Trophoblast cell (in vitro differentiated cells and primary cell): ENCODE results near the gene HBD.

ENCODE experiments used
- DNase-seq, 2 donors: peaks; one replicate each; pipeline ENCODE4 v3.0.0-alpha.2; 2016
- H2AFZ ChIP-seq: 2 replicates; pipeline ENCODE4 v1.6.1; 2013; ENCODE audit warnings: low read length, moderate library complexity, mild to moderate bottlenecking; ENCODE audit not compliant: insufficient read depth, poor library complexity
- H2AK5ac ChIP-seq: 2 replicates; pipeline ENCODE4 v1.6.1; 2013; ENCODE audit warnings: mild to moderate bottlenecking, low read length
- H2BK120ac ChIP-seq: 2 replicates; pipeline ENCODE4 v1.6.1; 2013; ENCODE audit warnings: low read length, mild to moderate bottlenecking, moderate library complexity; ENCODE audit not compliant: insufficient read depth, poor library complexity
- H2BK12ac ChIP-seq: 2 replicates; pipeline ENCODE4 v1.6.1; 2013; ENCODE audit warnings: mild to moderate bottlenecking, low read length, moderate library complexity
- H2BK5ac ChIP-seq: 2 replicates; pipeline ENCODE4 v1.6.1; 2013; ENCODE audit warnings: low read length, low read depth, moderate library complexity, mild to moderate bottlenecking; ENCODE audit not compliant: poor library complexity
- H3K14ac ChIP-seq: 2 replicates; pipeline ENCODE4 v1.6.1; 2013; ENCODE audit warnings: mild to moderate bottlenecking, low read length
- H3K18ac ChIP-seq: 2 replicates; pipeline ENCODE4 v1.6.1; 2013; ENCODE audit warnings: mild to moderate bottlenecking, low read length
- H3K23ac ChIP-seq: 2 replicates; pipeline ENCODE4 v1.6.1; 2013; ENCODE audit warnings: low read length
- H3K27ac ChIP-seq: 2 replicates; pipeline ENCODE4 v1.5.1; 2013; ENCODE audit warnings: low read depth, mild to moderate bottlenecking, inconsistent platforms, low read length, moderate library complexity
- H3K27me3 ChIP-seq: 2 replicates; pipeline ENCODE4 v1.6.1; 2013; ENCODE audit warnings: inconsistent platforms, mild to moderate bottlenecking, low read length, moderate library complexity; ENCODE audit not compliant: insufficient read depth
- H3K36me3 ChIP-seq, 2 experiments: 1 replicate in 1 of 2; 2 replicates in 1 of 2; pipeline ENCODE4 v1.6.1; 2013; ENCODE audit warnings: low read length in 2 of 2, mild to moderate bottlenecking in 2 of 2, moderate library complexity in 1 of 2; ENCODE audit not compliant: insufficient read depth in 2 of 2, control insufficient read depth in 1 of 2
- H3K4ac ChIP-seq: 2 replicates; pipeline ENCODE4 v1.6.1; 2013; ENCODE audit warnings: low read depth, mild to moderate bottlenecking, low read length, moderate library complexity
- H3K4me1 ChIP-seq, 2 experiments: 1 replicate in 1 of 2; 2 replicates in 1 of 2; pipeline ENCODE4 v1.6.1; 2013; ENCODE audit warnings: low read length in 2 of 2, mild to moderate bottlenecking in 2 of 2, moderate library complexity in 1 of 2; ENCODE audit not compliant: insufficient read depth in 2 of 2, control insufficient read depth in 1 of 2
- H3K4me2 ChIP-seq: 2 replicates; pipeline ENCODE4 v1.6.1; 2013; ENCODE audit warnings: inconsistent platforms, mild to moderate bottlenecking, low read length, moderate library complexity
- H3K4me3 ChIP-seq: 2 replicates; pipeline ENCODE4 v1.5.1; 2013; ENCODE audit warnings: mild to moderate bottlenecking, low read depth, low read length, inconsistent platforms
- H3K79me1 ChIP-seq: one replicate; pipeline ENCODE4 v1.6.1; 2013; ENCODE audit warnings: low read length
- H3K79me2 ChIP-seq: 2 replicates; pipeline ENCODE4 v1.6.1; 2013; ENCODE audit warnings: low read length, mild to moderate bottlenecking; ENCODE audit not compliant: control insufficient read depth, insufficient read depth, poor library complexity
- H3K9ac ChIP-seq: 2 replicates; pipeline ENCODE4 v1.6.1; 2013; ENCODE audit warnings: mild to moderate bottlenecking, low read length
- H3K9me3 ChIP-seq: 2 replicates; pipeline ENCODE4 v1.6.1; 2013; ENCODE audit warnings: low read depth, mild to moderate bottlenecking, control low read depth, inconsistent platforms, low read length; ENCODE audit not compliant: insufficient read depth
- H4K12ac ChIP-seq: 2 replicates; pipeline ENCODE4 v1.6.1; 2013; ENCODE audit warnings: low read depth, mild to moderate bottlenecking, low read length, moderate library complexity
- H4K8ac ChIP-seq: 2 replicates; pipeline ENCODE4 v1.6.1; 2013; ENCODE audit warnings: low read depth, mild to moderate bottlenecking, low read length, moderate library complexity
- H4K91ac ChIP-seq: one replicate; pipeline ENCODE4 v1.6.1; 2013; ENCODE audit warnings: low read depth, mild to moderate bottlenecking, low read length, moderate library complexity
- WGBS: extraction: QIAGEN DNeasy Blood & Tissue Kit; methylation state at CpG from one replicate; pipeline ENCODE4 v1.1.7; 2013; ENCODE audit warnings: missing lambda C conversion rate; ENCODE audit not compliant: insufficient read length, insufficient coverage; ENCODE audit errors: extremely low coverage; 5-methylcytosine and 5-hydroxymethylcytosine counted together

Gene HBD

DNA sequence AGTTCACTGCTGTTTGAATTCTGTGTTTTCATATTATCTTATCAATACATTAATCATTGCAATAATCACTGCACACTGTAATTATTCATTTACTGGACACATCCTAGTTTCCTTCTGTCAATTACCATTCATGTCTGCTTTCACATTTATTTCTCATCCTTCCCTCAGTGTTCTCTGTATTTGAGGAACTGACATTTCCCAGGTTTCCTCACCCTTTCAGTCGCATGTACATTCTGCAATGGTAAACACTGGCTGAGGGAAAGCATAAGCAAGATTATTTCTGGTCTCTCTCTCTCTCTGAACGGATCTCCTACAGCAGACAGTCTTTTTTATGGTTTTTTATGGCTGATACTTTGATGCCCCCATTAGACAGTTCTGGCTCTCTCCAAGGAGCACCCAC lies 4.2 kb upstream of the HBD start:
- Histone ChIP-seq H3K14ac (no peak overlapping the region), H3K23ac (no peak overlapping the region), H3K79me1 (no peaks in the 10 kb centered on the region), H2BK12ac (no peak overlapping the region), H2BK5ac (no peak overlapping the region), H4K91ac (no peak overlapping the region), H2AFZ (no peak overlapping the region), H3K27ac (no peak overlapping the region), H3K27me3 (no peaks in the 10 kb centered on the region), H2AK5ac (no peak overlapping the region), H4K8ac (no peak overlapping the region), H3K4me2 (no peak overlapping the region), H3K4me3 (no peak overlapping the region), H3K36me3 (peaks cover 0 to 1% of the 10 kb centered on the region in 2 experiments), H3K9ac (no peak overlapping the region), H3K4me1 (no peaks in the 10 kb centered on the region), H4K12ac (no peak overlapping the region), H2BK120ac (no peak overlapping the region), H3K4ac (no peak overlapping the region), H3K9me3 (no peaks in the 10 kb centered on the region), H3K79me2 (no peaks in the 10 kb centered on the region), H3K18ac (no peak overlapping the region)
- DNase-seq: no peak
- WGBS: no CpG with 5 or more reads among the region's 2 CpGs

DNA sequence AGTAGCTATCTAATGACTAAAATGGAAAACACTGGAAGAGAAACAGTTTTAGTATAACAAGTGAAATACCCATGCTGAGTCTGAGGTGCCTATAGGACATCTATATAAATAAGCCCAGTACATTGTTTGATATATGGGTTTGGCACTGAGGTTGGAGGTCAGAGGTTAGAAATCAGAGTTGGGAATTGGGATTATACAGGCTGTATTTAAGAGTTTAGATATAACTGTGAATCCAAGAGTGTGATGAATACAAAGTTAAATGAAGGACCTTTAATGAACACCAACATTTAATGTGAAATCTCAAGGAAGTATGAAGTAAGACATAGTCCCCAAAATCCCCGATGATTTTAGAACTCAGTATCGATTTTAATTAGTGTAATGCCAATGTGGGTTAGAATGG lies 3.1 kb upstream of the HBD start:
- Histone ChIP-seq H4K91ac (no peak overlapping the region), H3K4me3 (no peak overlapping the region), H2BK5ac (no peak overlapping the region), H2BK12ac (no peak overlapping the region), H3K9ac (no peak overlapping the region), H3K27ac (no peak overlapping the region), H2AFZ (no peak overlapping the region), H3K23ac (no peak overlapping the region), H3K9me3 (peaks cover 1% of the 10 kb centered on the region), H3K14ac (no peak overlapping the region), H3K79me2 (no peaks in the 10 kb centered on the region), H3K27me3 (no peaks in the 10 kb centered on the region), H2AK5ac (no peak overlapping the region), H4K12ac (no peak overlapping the region), H3K4me2 (no peak overlapping the region), H2BK120ac (no peak overlapping the region), H3K4me1 (no peaks in the 10 kb centered on the region), H3K18ac (no peak overlapping the region), H3K79me1 (no peaks in the 10 kb centered on the region), H3K4ac (no peak overlapping the region), H3K36me3 (peaks cover 0 to 1% of the 10 kb centered on the region in 2 experiments), H4K8ac (no peak overlapping the region)
- no peak for DNase-seq
- no CpG with 5 or more reads among the region's 2 CpGs for WGBS

DNA sequence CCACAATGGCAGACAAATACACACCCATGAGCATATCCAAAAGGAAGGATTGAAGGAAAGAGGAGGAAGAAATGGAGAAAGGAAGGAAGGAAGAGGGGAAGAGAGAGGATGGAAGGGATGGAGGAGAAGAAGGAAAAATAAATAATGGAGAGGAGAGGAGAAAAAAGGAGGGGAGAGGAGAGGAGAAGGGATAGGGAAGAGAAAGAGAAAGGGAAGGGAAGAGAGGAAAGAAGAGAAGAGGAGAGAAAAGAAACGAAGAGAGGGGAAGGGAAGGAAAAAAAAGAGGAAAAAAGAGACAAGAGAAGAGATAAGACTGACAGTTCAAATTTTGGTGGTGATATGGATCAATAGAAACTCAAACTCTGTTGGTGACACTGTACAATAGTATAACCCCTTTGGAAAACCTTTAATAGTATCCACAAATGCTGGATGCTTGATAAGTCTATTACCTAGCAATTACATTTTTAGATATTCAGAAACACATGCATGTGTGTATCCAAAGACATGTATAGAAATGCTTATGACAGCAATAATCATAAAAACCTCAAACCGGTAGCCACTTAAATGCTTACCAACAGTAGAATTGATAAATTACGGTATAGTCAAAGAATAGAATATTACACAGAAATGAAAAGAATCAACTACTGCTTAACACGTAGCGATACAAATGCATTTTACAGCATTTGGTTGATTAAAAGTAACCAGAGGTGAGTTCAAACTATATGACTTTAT lies 1.2 kb upstream of the HBD start:
- no CpG with 5 or more reads among the region's 5 CpGs for WGBS

DNA sequence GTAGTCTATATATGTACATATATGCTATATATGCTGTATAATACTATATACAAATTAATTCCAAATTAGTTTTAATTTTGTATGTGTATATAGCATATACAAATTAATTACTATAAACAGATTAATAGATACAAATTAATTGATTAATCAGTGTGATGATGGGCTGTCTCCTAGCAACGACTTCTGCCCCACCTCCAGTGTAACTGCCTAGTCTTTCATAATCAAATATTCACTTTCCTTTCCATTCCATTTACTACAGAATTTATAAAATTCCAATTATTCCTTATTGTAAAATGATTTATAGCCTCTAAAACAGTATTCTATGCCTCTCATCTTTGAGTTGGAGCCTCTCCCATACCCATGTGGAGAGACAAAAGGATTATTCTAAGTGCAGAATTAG lies 976 bp downstream of the HBD start:
- H3K18ac ChIP-seq: no peak overlapping the region
- H3K27me3 ChIP-seq: no peaks in the 10 kb centered on the region
- H3K4me1 ChIP-seq: no peaks in the 10 kb centered on the region
- H3K23ac ChIP-seq: no peak overlapping the region
- H3K4me2 ChIP-seq: no peak overlapping the region
- no peak overlapping the region for H3K4ac ChIP-seq
- H4K12ac ChIP-seq: no peak overlapping the region
- no peak overlapping the region for H4K8ac ChIP-seq
- H3K4me3 ChIP-seq: no peak overlapping the region
- H3K27ac ChIP-seq: no peak overlapping the region
- no peak overlapping the region for H2BK120ac ChIP-seq
- H3K79me1 ChIP-seq: no peaks in the 10 kb centered on the region
- H2AK5ac ChIP-seq: no peak overlapping the region
- H4K91ac ChIP-seq: no peak overlapping the region
- H3K9ac ChIP-seq: no peak overlapping the region
- H2AFZ ChIP-seq: no peak overlapping the region
- H3K14ac ChIP-seq: no peak overlapping the region
- peaks cover 0 to 1% of the 10 kb centered on the region in 2 experiments for H3K36me3 ChIP-seq
- no peak overlapping the region for H2BK5ac ChIP-seq
- WGBS: no CpG with 5 or more reads among the region's 1 CpG
- peaks cover 1% of the 10 kb centered on the region for H3K9me3 ChIP-seq
- H2BK12ac ChIP-seq: no peak overlapping the region
- DNase-seq: no peak
- H3K79me2 ChIP-seq: no peaks in the 10 kb centered on the region

More for the DNA sequence above, 1.2 kb upstream of the HBD start:
- Histone ChIP-seq H2AFZ (no peak overlapping the region), H4K91ac (no peak overlapping the region), H3K9me3 (peaks cover 1% of the 10 kb centered on the region), H2BK5ac (no peak overlapping the region), H2AK5ac (no peak overlapping the region), H4K8ac (no peak overlapping the region), H3K27ac (no peak overlapping the region), H3K79me2 (no peaks in the 10 kb centered on the region), H4K12ac (no peak overlapping the region), H3K4me3 (no peak overlapping the region), H3K4me2 (no peak overlapping the region), H3K79me1 (no peaks in the 10 kb centered on the region), H3K27me3 (no peaks in the 10 kb centered on the region), H3K4ac (no peak overlapping the region), H3K23ac (no peak overlapping the region), H3K36me3 (peaks cover 0 to 1% of the 10 kb centered on the region in 2 experiments), H2BK120ac (no peak overlapping the region), H3K14ac (no peak overlapping the region), H3K9ac (no peak overlapping the region), H3K18ac (no peak overlapping the region), H3K4me1 (no peaks in the 10 kb centered on the region), H2BK12ac (no peak overlapping the region)
- no peak for DNase-seq
